HL-60/S4 (cell line): Measurements from ENCODE around the gene OR4D2.

Experiments used
- in situ Hi-C: fragments of 300-500 bp; cut with MboI; formaldehyde crosslinking; loops from 2 replicates; pipeline ENCODE4 v1.14.3; 2022; ENCODE audit warnings: low sequenced_read_pairs

Gene OR4D2

GRCh38 chr17:58172369-58173071 lies 5.7 kb downstream of the OR4D2 start:
- in situ Hi-C loops: no loop called here

- in situ Hi-C loops: no loop called here
Measured at GRCh38 chr17:58174871-58175270, 8.1 kb downstream of the OR4D2 start.

- in situ Hi-C loops: no loop called here
Measured at GRCh38 chr17:58176200-58176599, 9.4 kb downstream of the OR4D2 start.

- in situ Hi-C loops: no loop called here
Measured at GRCh38 chr17:58181796-58182195, 15.0 kb downstream of the OR4D2 start.

- in situ Hi-C loops: no loop called here
Measured at GRCh38 chr17:58183514-58183913, 16.7 kb downstream of the OR4D2 start.

GRCh38 chr17:58184308-58184985 lies 17.7 kb downstream of the OR4D2 start:
- in situ Hi-C loops: no loop called here

GRCh38 chr17:58184986-58185761 lies 18.4 kb downstream of the OR4D2 start:
- in situ Hi-C loops: no loop called here

GRCh38 chr17:58186591-58186990 lies 19.8 kb downstream of the OR4D2 start:
- in situ Hi-C loops: no loop called here

- in situ Hi-C loops: no loop called here
Measured at GRCh38 chr17:58187063-58187462, 20.3 kb downstream of the OR4D2 start.

- in situ Hi-C loops: no loop called here
Measured at GRCh38 chr17:58187675-58188074, 20.9 kb downstream of the OR4D2 start.

GRCh38 chr17:58189436-58190146 lies 22.8 kb downstream of the OR4D2 start:
- in situ Hi-C loops: no loop called here

GRCh38 chr17:58191241-58191896 lies 24.6 kb downstream of the OR4D2 start:
- in situ Hi-C loops: no loop called here

GRCh38 chr17:58192612-58193011 lies 25.8 kb downstream of the OR4D2 start, which contains the start of gene EPX:
Gene EPX (plus strand): TSS chr17:58192726. CDS start chr17:58192847, 121 bp downstream.
- in situ Hi-C loops: no loop called here

GRCh38 chr17:58193641-58194255 lies 27.0 kb downstream of the OR4D2 start:
- in situ Hi-C loops: no loop called here

- in situ Hi-C loops: no loop called here
Measured at GRCh38 chr17:58195518-58196123, 28.8 kb downstream of the OR4D2 start.

- in situ Hi-C loops: no loop called here
Measured at GRCh38 chr17:58196610-58197009, 29.8 kb downstream of the OR4D2 start.

GRCh38 chr17:58200024-58200633 lies 33.3 kb downstream of the OR4D2 start:
- in situ Hi-C loops: loop anchor here (10.0 kb wide), 1 partner anchor 245 kb away; no protein-coding TSS in a partner anchor

- in situ Hi-C loops: loop anchor here (10.0 kb wide), 1 partner anchor 242 kb away; no protein-coding TSS in a partner anchor
Measured at GRCh38 chr17:58202859-58203258, 36.1 kb downstream of the OR4D2 start.

GRCh38 chr17:58204796-58205195 lies 38.0 kb downstream of the OR4D2 start:
- in situ Hi-C loops: loop anchor here (10.0 kb wide), 1 partner anchor 240 kb away; no protein-coding TSS in a partner anchor
